Esophagus (tissue), 2 donors: ENCODE results near the gene CLRN1. TPM values are rescaled to one million over a fixed set of nuclear protein-coding genes. Genes with fewer than 3 reads are reported as not detected.

ENCODE experiments used
- H3K27ac ChIP-seq, 2 donors: one replicate each; pipeline ENCODE4 v1.5.1; 2013; ENCODE audit warnings: low read depth in 2 of 2, mild to moderate bottlenecking in 2 of 2, inconsistent platforms in 1 of 2, low read length in 1 of 2, moderate library complexity in 1 of 2
- H3K27me3 ChIP-seq, 2 donors: one replicate each; pipeline ENCODE4 v1.6.1; 2013; ENCODE audit warnings: low read length in 2 of 2, control low read depth in 1 of 2, mild to moderate bottlenecking in 1 of 2; ENCODE audit not compliant: insufficient read depth in 2 of 2, control insufficient read depth in 1 of 2
- H3K36me3 ChIP-seq, 2 donors: one replicate each; pipeline ENCODE4 v1.6.1; 2013; ENCODE audit warnings: low read length in 1 of 2; ENCODE audit not compliant: control insufficient read depth in 2 of 2, insufficient read depth in 2 of 2
- H3K4me1 ChIP-seq, 2 donors: one replicate each; pipeline ENCODE4 v1.6.1; 2013; ENCODE audit warnings: low read length in 1 of 2; ENCODE audit not compliant: control insufficient read depth in 2 of 2, insufficient read depth in 2 of 2
- H3K4me3 ChIP-seq, 2 donors: one replicate each; pipeline ENCODE4 v1.5.1; 2013; ENCODE audit warnings: low read length in 2 of 2, mild to moderate bottlenecking in 2 of 2, low read depth in 1 of 2, moderate library complexity in 1 of 2
- H3K9me3 ChIP-seq, 2 donors: one replicate each; pipeline ENCODE4 v1.6.1; 2013; ENCODE audit warnings: mild to moderate bottlenecking in 2 of 2, low read depth in 1 of 2, low read length in 1 of 2, moderate library complexity in 1 of 2; ENCODE audit not compliant: control insufficient read depth in 2 of 2, insufficient read depth in 1 of 2
- WGBS, 2 donors: extraction: QIAGEN DNeasy Blood & Tissue Kit; methylation state at CpG; one replicate each; pipeline ENCODE4 v1.1.7; 2013; 5-methylcytosine and 5-hydroxymethylcytosine counted together
- polyA plus RNA-seq, 2 donors: library from polyadenylated mRNA; stranded (reverse); fragments of 200-250 nt; gene quantifications; one replicate each; pipeline ENCODE4 v1.2.3, GENCODE V29; 2013
- donor health status: healthy with polysubstance abuse.
- donor health status: Bipolar disorder and iron deficiency.

CLRN1 gene
- polyA plus RNA-seq, 2 donors = not detected

DNA sequence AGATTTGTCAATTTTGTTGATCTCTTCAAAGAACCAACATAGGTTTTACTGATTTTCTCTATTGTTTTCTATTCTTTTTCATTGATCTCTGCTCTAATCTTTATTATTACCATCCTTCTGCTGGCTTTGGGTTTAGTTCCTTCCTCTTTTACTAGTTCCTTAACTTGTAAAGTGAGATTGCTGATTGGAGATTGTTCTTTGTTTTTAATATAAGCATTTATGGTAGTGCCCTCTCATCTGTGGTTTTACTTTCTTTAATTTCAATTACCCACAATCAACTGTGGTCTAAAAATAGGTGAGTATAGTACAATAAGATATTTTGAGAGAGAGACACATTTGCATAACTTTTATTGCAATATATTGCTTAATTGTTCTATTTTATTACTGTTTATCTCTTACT is 13.2 kb upstream of the CLRN1 start:
- no peaks in the 10 kb centered on the region for H3K4me1 ChIP-seq
- no peak overlapping the region for H3K27ac ChIP-seq
- no peak overlapping the region for H3K4me3 ChIP-seq
- no peaks in the 10 kb centered on the region for H3K27me3 ChIP-seq
- H3K36me3 ChIP-seq = no peaks in the 10 kb centered on the region
- no peaks in the 10 kb centered on the region for H3K9me3 ChIP-seq

DNA sequence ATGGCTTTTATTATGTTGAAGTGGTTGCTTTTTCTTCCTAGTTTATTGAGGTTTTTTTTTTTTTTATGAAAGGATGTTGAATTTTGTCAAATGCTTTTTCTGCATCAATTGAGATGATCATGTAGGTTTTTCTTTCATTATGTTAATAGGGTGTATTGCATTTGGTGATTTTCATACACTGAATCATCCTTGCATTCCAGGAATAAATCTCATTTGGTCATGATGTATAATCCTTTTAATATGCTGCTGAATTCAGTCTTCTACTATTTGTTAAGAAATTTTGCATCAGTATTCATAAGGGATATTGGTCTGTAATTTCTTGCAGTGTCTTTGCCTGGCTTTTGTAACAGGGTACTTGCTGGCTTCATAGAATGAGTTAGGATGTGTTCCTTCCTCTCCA is 11.5 kb upstream of the CLRN1 start:
- H3K27ac ChIP-seq = no peak overlapping the region
- no peaks in the 10 kb centered on the region for H3K4me1 ChIP-seq
- H3K27me3 ChIP-seq = no peaks in the 10 kb centered on the region
- no peaks in the 10 kb centered on the region for H3K9me3 ChIP-seq
- no peak overlapping the region for H3K4me3 ChIP-seq
- H3K36me3 ChIP-seq = no peaks in the 10 kb centered on the region

DNA sequence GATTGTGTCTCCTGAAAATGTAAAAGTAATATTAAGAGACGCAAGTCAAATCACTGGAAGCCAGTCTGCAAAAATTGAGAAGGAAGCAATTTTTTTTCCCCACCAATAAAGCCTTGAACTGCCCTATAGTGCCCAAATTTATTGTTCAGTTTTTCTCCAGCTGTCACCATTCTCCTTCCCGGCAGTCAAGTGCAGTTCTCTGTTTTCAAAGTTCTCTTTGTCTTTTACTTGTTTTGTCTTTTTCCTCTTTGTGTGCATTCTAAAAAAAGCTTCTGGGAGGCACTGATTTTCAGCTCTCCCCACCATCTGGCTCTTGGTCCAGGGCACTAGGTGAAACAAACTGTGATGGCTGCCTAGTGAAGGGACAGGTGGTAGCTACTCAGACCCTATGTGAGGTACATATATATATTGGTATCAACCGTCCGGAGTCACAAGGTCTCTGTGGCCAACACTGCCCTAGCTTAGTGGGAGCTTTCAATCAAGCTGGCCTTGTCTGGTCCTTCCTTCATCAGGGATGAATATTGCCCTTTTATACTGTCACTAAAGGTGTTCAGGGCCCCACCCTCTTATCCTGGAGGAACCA is 6.1 kb upstream of the CLRN1 start:
- H3K36me3 ChIP-seq = no peaks in the 10 kb centered on the region
- H3K9me3 ChIP-seq = no peaks in the 10 kb centered on the region
- H3K4me3 ChIP-seq = no peak overlapping the region
- no peaks in the 10 kb centered on the region for H3K4me1 ChIP-seq
- no peak overlapping the region for H3K27ac ChIP-seq
- 88 to 92% methylated on average over 4 of the region's 4 CpGs for WGBS, 2 donors
- H3K27me3 ChIP-seq = no peaks in the 10 kb centered on the region

GRCh38 chr3:150975992-150976368 is 3.5 kb upstream of the CLRN1 start:
- H3K9me3 ChIP-seq = no peaks in the 10 kb centered on the region
- H3K27me3 ChIP-seq = no peaks in the 10 kb centered on the region
- H3K4me1 ChIP-seq = no peaks in the 10 kb centered on the region
- H3K4me3 ChIP-seq = no peak overlapping the region
- no peak overlapping the region for H3K27ac ChIP-seq
- H3K36me3 ChIP-seq = no peaks in the 10 kb centered on the region
- 71 to 78% methylated on average over 3 of the region's 3 CpGs for WGBS, 2 donors

- Histone ChIP-seq H3K27ac (no peak overlapping the region), H3K4me1 (no peaks in the 10 kb centered on the region), H3K27me3 (no peaks in the 10 kb centered on the region), H3K4me3 (no peak overlapping the region), H3K36me3 (no peaks in the 10 kb centered on the region), H3K9me3 (no peaks in the 10 kb centered on the region)
- WGBS, 2 donors = 69 to 72% methylated on average over 7 of the region's 7 CpGs
Observed at GRCh38 chr3:150975086-150975991, 2.8 kb upstream of the CLRN1 start.

DNA sequence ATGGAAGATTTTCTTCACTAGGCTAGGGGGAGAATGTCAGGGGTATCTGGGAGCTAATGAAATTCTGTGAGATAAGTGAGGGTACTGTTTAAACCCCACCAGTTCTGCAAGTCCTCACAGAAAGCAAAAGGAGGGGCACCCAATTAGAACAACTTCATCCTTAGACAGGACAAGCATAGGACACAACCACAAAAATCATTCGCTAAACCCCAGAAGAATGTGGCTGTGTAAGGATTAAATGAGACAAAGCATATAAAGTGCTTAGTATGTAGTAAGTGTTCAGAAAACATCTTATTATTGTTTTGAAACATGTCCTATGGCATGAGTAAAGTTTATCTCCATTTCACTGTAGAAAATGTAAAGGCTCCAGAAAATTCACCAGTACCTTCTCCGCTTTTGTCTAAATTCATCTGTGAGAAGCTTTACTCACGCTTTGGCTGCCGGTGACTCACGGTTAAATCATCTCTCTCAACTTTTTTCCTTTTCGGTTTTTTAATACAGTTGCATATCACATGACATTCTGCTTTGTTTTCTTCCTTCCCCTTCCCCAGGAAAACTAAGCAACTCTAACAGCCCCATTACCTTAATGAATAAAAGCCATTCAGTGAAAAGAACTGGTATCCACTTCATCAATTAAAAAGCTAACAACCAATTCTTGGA is 1.7 kb downstream of the CLRN1 start:
- Histone ChIP-seq H3K36me3 (no peaks in the 10 kb centered on the region), H3K4me1 (no peaks in the 10 kb centered on the region), H3K4me3 (no peak overlapping the region), H3K27me3 (no peaks in the 10 kb centered on the region), H3K9me3 (no peaks in the 10 kb centered on the region), H3K27ac (no peak overlapping the region)
- 54 to 67% methylated on average over 6 of the region's 6 CpGs for WGBS, 2 donors

DNA sequence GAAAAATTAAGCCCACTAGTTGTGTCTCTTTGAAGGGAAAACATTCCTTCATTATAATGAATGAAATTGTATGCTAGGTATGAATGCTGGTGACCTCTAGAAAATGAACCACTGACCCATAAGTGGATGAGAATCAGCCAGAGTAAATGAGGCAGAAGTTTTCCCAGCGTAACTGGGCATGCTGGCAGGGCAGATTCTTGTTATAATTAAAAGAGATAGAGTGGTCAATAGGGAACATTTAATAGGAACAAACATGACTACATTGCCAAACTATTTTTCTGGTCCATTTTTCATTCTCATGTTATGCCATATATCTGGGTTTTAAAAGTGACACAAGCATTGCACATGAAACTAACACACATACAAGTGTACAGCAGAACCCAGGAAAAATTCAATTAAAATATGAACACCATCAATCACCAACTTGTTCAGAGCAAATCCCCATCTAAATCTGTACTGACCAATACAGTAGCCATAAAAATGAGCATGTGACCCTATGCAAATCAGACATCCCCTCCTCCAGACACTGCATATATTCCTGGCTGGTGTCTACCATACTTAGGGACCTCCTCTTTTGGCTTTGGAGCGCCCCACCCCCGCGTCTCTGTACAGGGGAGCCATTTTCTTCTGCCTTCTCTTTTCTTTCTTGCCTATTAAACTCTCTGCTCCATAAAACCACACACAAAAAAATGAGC is 4.0 kb downstream of the CLRN1 start:
- Histone ChIP-seq H3K36me3 (no peaks in the 10 kb centered on the region), H3K9me3 (no peaks in the 10 kb centered on the region), H3K27me3 (no peaks in the 10 kb centered on the region), H3K4me3 (no peak overlapping the region), H3K27ac (no peak overlapping the region), H3K4me1 (no peaks in the 10 kb centered on the region)
- WGBS, 2 donors = 92 to 93% methylated on average over 4 of the region's 4 CpGs

GRCh38 chr3:150965436-150965835 is 7.1 kb downstream of the CLRN1 start:
- peaks cover 0 to 2% of the 10 kb centered on the region in 2 donors for H3K9me3 ChIP-seq
- no peaks in the 10 kb centered on the region for H3K4me1 ChIP-seq
- WGBS, 2 donors = 81 to 89% methylated on average over 2 of the region's 2 CpGs
- H3K27ac ChIP-seq = no peak overlapping the region
- no peaks in the 10 kb centered on the region for H3K27me3 ChIP-seq
- H3K36me3 ChIP-seq = no peaks in the 10 kb centered on the region
- H3K4me3 ChIP-seq = no peak overlapping the region

- H3K27me3 ChIP-seq = peaks cover 0 to 3% of the 10 kb centered on the region in 2 donors
- H3K27ac ChIP-seq = no peak overlapping the region
- peaks cover 0 to 2% of the 10 kb centered on the region in 2 donors for H3K9me3 ChIP-seq
- no peaks in the 10 kb centered on the region for H3K36me3 ChIP-seq
- H3K4me1 ChIP-seq = no peaks in the 10 kb centered on the region
- 87 to 88% methylated on average over 4 of the region's 4 CpGs for WGBS, 2 donors
- no peak overlapping the region for H3K4me3 ChIP-seq
Observed at GRCh38 chr3:150961949-150962348, 10.6 kb downstream of the CLRN1 start.
